Caco-2 (cell line): ENCODE results near the gene PCYOX1L. TPM values are rescaled to one million over a fixed set of nuclear protein-coding genes. Genes with fewer than 3 reads are reported as not detected.

Experiments
- BruUV-seq: library from RNA; stranded (reverse); fragments of 400-500 nt; replicated peaks from 2 replicates; lab custom pipeline; 2021; lab: Mats Ljungman, UMichigan
- CTCF ChIA-PET: fragments of 300-600 bp; sonication (Branson Sonifier 250); formaldehyde crosslinking; loops from one replicate; lab custom pipeline; 2022; ENCODE audit warnings: antibody characterized with exemption; lab: Charles Lee
- POLR2A ChIA-PET: fragments of 300-600 bp; sonication (Branson Sonifier 250); formaldehyde crosslinking; loops from one replicate; lab custom pipeline; 2022; ENCODE audit warnings: antibody characterized with exemption; lab: Charles Lee
- DNase-seq, 2 experiments: peaks; one replicate each; pipeline versions ENCODE4 v3.0.0 to v3.0.0-alpha.2; 2020 to 2022
- H3K27me3 ChIP-seq: replicated peaks from 2 replicates; pipeline ENCODE4 v1.6.0; 2011; ENCODE audit warnings: low read length; ENCODE audit not compliant: control insufficient read depth, insufficient read depth
- H3K36me3 ChIP-seq: 2 replicates; pipeline ENCODE4 v1.5.1; 2011; ENCODE audit warnings: low read length; ENCODE audit not compliant: control insufficient read depth, insufficient read depth
- H3K4me1 ChIP-seq: fragments of 250-450 bp; sonication (Bioruptor Pico); 2 replicates; pipeline ENCODE4 v1.5.1; 2020; ENCODE audit warnings: mild to moderate bottlenecking
- H3K4me3 ChIP-seq: 2 replicates; pipeline ENCODE4 v1.5.1; 2011; ENCODE audit warnings: low read depth, mild to moderate bottlenecking, control low read depth, low read length
- H3K9me3 ChIP-seq: fragments of 250-450 bp; sonication (Bioruptor Pico); 2 replicates; pipeline ENCODE4 v1.5.1; 2020; ENCODE audit warnings: mild to moderate bottlenecking, moderate library complexity
- H3K27ac Mint-ChIP-seq: one replicate; pipeline ENCODE4 v1.8.0; 2022; ENCODE audit warnings: mixed read lengths; ENCODE audit not compliant: unreplicated experiment
- H3K27me3 Mint-ChIP-seq: one replicate; pipeline ENCODE4 v1.8.0; 2022; ENCODE audit warnings: mixed read lengths; ENCODE audit not compliant: insufficient read depth, unreplicated experiment
- H3K36me3 Mint-ChIP-seq: one replicate; pipeline ENCODE4 v1.8.0; 2022; ENCODE audit warnings: mild to moderate bottlenecking, mixed read lengths; ENCODE audit not compliant: insufficient read depth, unreplicated experiment
- H3K4me1 Mint-ChIP-seq: one replicate; pipeline ENCODE4 v1.8.0; 2022; ENCODE audit warnings: low read depth, mixed read lengths; ENCODE audit not compliant: unreplicated experiment
- H3K4me3 Mint-ChIP-seq: one replicate; pipeline ENCODE4 v1.8.0; 2022; ENCODE audit warnings: mild to moderate bottlenecking, moderate library complexity, mixed read lengths; ENCODE audit not compliant: unreplicated experiment
- H3K9me3 Mint-ChIP-seq: one replicate; pipeline ENCODE4 v1.8.0; 2022; ENCODE audit warnings: mixed read lengths; ENCODE audit not compliant: unreplicated experiment
- intact Hi-C: fragments of 100-400 bp; cut with micrococcal nuclease; formaldehyde crosslinking; loops from one replicate; pipeline ENCODE4 v1.10.0; 2022; ENCODE audit not compliant: unreplicated experiment
- total RNA-seq: library from RNA; stranded (reverse); gene quantifications from 2 replicates; pipeline ENCODE4 v1.2.3, GENCODE V29; 2022
- TF ChIP-seq, protein P1 (sequence below), 2 experiments: fragments of 200-600 bp in 1 of 2; IDR thresholded peaks; 1 replicate in 1 of 2; 2 replicates in 1 of 2; pipeline versions ENCODE4 v1.5.1 to v1.8.0; 2011 to 2022; ENCODE audit warnings: antibody characterized with exemption in 1 of 2, control low read depth in 1 of 2, inconsistent platforms in 1 of 2, low read depth in 1 of 2, low read length in 1 of 2, mild to moderate bottlenecking in 1 of 2, moderate library complexity in 1 of 2; ENCODE audit not compliant: insufficient read depth in 1 of 2, severe bottlenecking in 1 of 2, unreplicated experiment in 1 of 2

PCYOX1L gene
- total RNA-seq, 1 experiment from 2014 or later, result 10.4 TPM

DNA sequence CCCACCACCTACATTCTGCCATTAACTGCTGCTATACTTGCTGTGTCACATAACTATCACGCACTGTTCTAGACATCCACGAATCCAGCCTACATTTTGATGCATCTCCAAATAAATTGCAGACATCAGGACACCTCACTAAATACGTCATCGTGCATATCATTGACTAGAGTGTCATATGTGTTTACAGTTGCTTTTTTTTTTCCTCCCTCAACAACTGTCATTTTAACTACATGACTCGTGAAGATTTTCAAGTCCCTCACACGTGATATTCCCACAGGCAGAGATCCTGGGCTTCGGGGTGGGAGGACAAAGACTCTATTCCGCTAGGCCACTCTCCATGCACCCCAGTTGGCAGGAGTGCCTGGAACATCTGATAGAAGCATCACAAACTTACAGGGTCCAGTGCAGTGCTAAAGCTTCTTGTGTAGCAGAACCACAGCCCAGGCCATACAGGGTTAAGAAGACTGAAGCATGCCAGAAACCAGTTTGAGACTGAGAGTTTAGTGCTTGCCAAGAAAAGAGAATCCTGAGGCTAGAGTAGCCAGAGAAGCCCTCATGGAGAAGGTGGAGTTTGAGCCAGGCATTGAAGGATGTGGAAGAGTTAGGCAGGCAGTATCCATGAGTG is 1.1 kb downstream of the PCYOX1L start:
- Mint-ChIP-seq H3K36me3 (peaks cover 16% of the 10 kb centered on the region), H3K27me3 (no peaks in the 10 kb centered on the region), H3K4me3 (peak overlapping the region; percentile 90), H3K4me1 (no peaks in the 10 kb centered on the region), H3K27ac (no peak overlapping the region), H3K9me3 (no peaks in the 10 kb centered on the region)
- Histone ChIP-seq H3K27me3 (no peaks in the 10 kb centered on the region), H3K4me1 (peaks cover 6% of the 10 kb centered on the region), H3K36me3 (no peaks in the 10 kb centered on the region), H3K9me3 (no peaks in the 10 kb centered on the region), H3K4me3 (no peak overlapping the region; the same call in 1 of the 2 replicates)
- CTCF ChIA-PET, result interaction anchor here (1.7 to 2.2 kb wide), 3 partner anchors 8 to 93 kb away, joined by 8 to 40 read pairs (median 9); partner anchors contain the start of gene GRPEL2
- TF ChIP-seq, protein P1, sequence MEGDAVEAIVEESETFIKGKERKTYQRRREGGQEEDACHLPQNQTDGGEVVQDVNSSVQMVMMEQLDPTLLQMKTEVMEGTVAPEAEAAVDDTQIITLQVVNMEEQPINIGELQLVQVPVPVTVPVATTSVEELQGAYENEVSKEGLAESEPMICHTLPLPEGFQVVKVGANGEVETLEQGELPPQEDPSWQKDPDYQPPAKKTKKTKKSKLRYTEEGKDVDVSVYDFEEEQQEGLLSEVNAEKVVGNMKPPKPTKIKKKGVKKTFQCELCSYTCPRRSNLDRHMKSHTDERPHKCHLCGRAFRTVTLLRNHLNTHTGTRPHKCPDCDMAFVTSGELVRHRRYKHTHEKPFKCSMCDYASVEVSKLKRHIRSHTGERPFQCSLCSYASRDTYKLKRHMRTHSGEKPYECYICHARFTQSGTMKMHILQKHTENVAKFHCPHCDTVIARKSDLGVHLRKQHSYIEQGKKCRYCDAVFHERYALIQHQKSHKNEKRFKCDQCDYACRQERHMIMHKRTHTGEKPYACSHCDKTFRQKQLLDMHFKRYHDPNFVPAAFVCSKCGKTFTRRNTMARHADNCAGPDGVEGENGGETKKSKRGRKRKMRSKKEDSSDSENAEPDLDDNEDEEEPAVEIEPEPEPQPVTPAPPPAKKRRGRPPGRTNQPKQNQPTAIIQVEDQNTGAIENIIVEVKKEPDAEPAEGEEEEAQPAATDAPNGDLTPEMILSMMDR (IDR thresholded peaks at IDR 0.05; ENCODE audit: insufficient read depth in 1 of 2, low read depth in 1 of 2, low read length in 1 of 2, severe bottlenecking in 1 of 2, unreplicated experiment in 1 of 2), result no peak
- no TSS peak for BruUV-seq
- intact Hi-C loops, result no loop called here
- DNase-seq, result no peak
- POLR2A ChIA-PET, result no interaction called here

DNA sequence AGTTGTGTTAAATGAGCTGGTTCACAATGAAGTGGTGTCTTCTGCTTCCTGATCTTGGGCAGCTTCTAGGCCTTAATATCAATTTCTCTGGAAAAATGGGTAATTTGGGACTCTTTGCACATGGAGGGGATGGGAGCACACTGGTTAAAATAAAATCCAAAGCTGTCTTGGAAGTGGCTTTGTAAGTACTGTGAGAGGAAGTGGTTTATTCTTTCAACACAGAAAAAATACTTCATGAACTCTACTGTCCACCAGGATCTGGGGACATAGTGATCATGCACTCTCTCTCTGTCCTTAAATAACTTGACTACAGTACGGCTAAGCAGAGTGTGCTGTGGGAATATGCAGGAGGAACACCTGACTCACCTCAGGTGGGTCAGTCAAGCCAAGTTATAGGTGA is 2.4 kb downstream of the PCYOX1L start:
- CTCF ChIA-PET, result interaction anchor here (0.8 to 1.3 kb wide), 2 partner anchors 12 to 41 kb away, joined by 3 read pairs; no protein-coding TSS in a partner anchor

DNA sequence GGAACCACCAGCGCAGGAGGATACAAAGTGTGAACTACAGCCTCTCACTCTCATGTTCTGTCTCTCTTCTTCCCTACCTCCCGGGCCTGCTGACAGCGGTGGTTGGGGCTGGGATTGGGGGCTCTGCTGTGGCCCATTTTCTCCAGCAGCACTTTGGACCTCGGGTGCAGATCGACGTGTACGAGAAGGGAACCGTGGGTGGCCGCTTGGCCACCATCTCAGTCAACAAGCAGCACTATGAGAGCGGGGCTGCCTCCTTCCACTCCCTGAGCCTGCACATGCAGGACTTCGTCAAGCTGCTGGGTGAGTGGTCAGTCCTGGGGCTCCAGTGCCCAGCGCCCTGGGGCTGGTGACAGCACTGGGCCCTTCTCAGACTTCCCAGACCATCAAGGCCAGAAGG is 4.7 kb downstream of the PCYOX1L start:
- no peak for DNase-seq
- H3K4me3 ChIP-seq, result no peak overlapping the region
- no peaks in the 10 kb centered on the region for H3K9me3 ChIP-seq
- H3K4me1 ChIP-seq, result peaks cover 4% of the 10 kb centered on the region; the same call in 1 of the 2 replicates
- ChIA-PET CTCF (no interaction called here), POLR2A (no interaction called here)
- Mint-ChIP-seq H3K27ac (no peak overlapping the region), H3K4me3 (no peak overlapping the region), H3K27me3 (no peaks in the 10 kb centered on the region), H3K4me1 (no peaks in the 10 kb centered on the region), H3K9me3 (no peaks in the 10 kb centered on the region), H3K36me3 (no peaks in the 10 kb centered on the region)
- TF ChIP-seq, protein P1 (IDR thresholded peaks at IDR 0.05; ENCODE audit: insufficient read depth in 1 of 2, low read depth in 1 of 2, low read length in 1 of 2, severe bottlenecking in 1 of 2, unreplicated experiment in 1 of 2), result no peak
- no TSS peak for BruUV-seq
- H3K27me3 ChIP-seq, result no peaks in the 10 kb centered on the region
- H3K36me3 ChIP-seq, result no peaks in the 10 kb centered on the region
- intact Hi-C loops, result no loop called here

More for the DNA sequence above, 2.4 kb downstream of the PCYOX1L start:
- no TSS peak for BruUV-seq
- Histone ChIP-seq H3K27me3 (no peaks in the 10 kb centered on the region), H3K36me3 (no peaks in the 10 kb centered on the region), H3K9me3 (no peaks in the 10 kb centered on the region), H3K4me1 (peaks cover 6% of the 10 kb centered on the region), H3K4me3 (no peak overlapping the region)
- POLR2A ChIA-PET, result no interaction called here
- Mint-ChIP-seq H3K27ac (no peak overlapping the region), H3K4me3 (no peak overlapping the region), H3K36me3 (peaks cover 3% of the 10 kb centered on the region), H3K4me1 (no peaks in the 10 kb centered on the region), H3K27me3 (no peaks in the 10 kb centered on the region), H3K9me3 (no peaks in the 10 kb centered on the region)
- intact Hi-C loops, result no loop called here
- TF ChIP-seq, protein P1 (IDR thresholded peaks at IDR 0.05; ENCODE audit: insufficient read depth in 1 of 2, low read depth in 1 of 2, low read length in 1 of 2, severe bottlenecking in 1 of 2, unreplicated experiment in 1 of 2), result no peak
- no peak for DNase-seq
